Fibroblast of mammary gland (primary cell): ENCODE results near the gene LDLRAD3.

ENCODE experiments used
- DNase-seq: peaks from one replicate; pipeline ENCODE4 v3.0.0-alpha.2; 2010; ENCODE audit warnings: low read depth
- H3K4me3 ChIP-seq: 2 replicates; pipeline ENCODE4 v1.5.1; 2011; ENCODE audit warnings: low read depth, mild to moderate bottlenecking, low read length, moderate library complexity; ENCODE audit not compliant: control insufficient read depth
- TF ChIP-seq, protein P1 (sequence below): conservative IDR thresholded peaks from 2 replicates; pipeline ENCODE4 v1.5.1; 2011; ENCODE audit warnings: low read depth, low read length, inconsistent platforms; ENCODE audit not compliant: control insufficient read depth, insufficient read depth

Gene LDLRAD3

DNA sequence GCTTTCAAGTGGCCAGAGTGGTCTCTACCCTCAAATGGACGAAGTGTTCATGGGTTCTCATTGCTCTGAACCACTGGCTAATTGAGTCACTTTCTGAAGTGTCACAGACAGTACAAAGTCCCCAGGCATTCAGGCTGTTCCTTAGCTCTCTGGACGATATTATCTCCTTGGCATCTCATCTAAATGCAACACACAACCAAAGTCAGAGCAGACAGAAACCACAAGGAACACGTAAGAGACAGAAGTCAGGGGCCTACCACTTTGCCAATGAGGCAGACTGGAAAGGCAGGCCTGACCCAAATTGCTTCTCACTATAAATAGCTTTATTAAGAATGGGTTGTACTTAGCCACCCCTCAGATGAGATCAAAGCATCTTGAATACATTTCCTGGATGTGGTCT, 29.0 kb upstream of the LDLRAD3 start:
- DNase-seq, result no peak
- H3K4me3 ChIP-seq, result no peak overlapping the region
- TF ChIP-seq, protein P1, sequence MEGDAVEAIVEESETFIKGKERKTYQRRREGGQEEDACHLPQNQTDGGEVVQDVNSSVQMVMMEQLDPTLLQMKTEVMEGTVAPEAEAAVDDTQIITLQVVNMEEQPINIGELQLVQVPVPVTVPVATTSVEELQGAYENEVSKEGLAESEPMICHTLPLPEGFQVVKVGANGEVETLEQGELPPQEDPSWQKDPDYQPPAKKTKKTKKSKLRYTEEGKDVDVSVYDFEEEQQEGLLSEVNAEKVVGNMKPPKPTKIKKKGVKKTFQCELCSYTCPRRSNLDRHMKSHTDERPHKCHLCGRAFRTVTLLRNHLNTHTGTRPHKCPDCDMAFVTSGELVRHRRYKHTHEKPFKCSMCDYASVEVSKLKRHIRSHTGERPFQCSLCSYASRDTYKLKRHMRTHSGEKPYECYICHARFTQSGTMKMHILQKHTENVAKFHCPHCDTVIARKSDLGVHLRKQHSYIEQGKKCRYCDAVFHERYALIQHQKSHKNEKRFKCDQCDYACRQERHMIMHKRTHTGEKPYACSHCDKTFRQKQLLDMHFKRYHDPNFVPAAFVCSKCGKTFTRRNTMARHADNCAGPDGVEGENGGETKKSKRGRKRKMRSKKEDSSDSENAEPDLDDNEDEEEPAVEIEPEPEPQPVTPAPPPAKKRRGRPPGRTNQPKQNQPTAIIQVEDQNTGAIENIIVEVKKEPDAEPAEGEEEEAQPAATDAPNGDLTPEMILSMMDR, result no peak

DNA sequence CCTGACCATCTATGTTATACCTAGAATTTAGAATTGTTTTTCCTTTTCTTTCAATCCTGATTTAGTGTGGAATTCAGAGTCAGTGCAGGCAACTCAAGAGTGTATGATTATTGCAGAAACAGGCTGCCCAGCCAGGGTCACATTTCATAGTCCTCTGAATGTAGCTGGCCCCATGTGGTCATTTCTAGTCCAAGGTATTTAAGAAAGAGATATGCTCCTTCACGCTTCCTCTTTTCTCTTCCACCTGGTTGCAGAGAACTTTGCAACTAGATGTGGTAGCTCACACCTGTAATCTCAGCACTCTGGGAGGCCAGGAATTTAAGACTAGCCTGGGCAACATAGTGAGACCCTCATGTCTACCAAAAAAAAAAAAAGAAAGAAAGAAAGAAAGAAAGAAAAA, 27.6 kb upstream of the LDLRAD3 start:
- no peak overlapping the region for H3K4me3 ChIP-seq
- no peak for DNase-seq
- TF ChIP-seq, protein P1, result no peak

DNA sequence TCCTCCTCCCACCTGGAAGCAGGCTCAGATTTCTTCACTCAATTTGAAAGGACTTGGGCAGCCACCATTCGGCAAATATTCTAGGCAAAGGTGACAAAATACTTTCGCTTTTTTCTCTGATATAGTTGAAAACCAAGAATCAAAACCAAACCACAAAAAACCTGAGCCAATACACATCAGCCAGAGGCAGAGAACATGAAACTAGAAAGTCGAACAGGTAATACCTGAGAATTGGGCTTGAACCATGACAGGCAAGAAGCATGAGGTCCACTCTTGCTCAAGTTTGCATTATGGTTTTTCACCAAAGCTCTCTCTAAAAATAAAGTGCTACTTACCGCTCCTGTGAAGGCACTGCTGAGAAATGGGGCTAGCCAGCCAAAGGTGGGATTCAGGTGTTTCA, 26.2 kb upstream of the LDLRAD3 start:
- no peak for DNase-seq
- TF ChIP-seq, protein P1, result no peak

DNA sequence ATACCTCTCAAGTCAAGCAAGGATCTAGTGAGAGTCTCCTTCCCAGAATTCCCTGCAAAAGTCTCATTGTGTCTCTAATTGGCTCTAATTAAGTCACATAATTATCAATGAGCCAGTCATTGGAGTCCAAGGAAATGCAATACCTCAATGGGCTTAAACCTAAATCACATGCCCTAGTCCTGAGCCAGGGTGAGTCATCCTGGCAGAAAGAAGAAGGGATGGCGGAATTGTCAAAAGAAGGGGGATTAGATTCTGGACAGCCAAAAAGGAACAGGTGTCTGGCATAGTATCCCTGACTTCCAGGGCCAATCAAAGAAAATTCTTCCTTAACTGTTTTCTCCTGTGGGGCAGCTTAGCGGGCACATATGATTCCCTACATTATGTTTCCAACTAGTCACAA, 25.1 kb upstream of the LDLRAD3 start:
- TF ChIP-seq, protein P1, result no peak
- H3K4me3 ChIP-seq, result no peak overlapping the region
- no peak for DNase-seq

More for the DNA sequence above, 26.2 kb upstream of the LDLRAD3 start:
- no peak overlapping the region for H3K4me3 ChIP-seq

DNA sequence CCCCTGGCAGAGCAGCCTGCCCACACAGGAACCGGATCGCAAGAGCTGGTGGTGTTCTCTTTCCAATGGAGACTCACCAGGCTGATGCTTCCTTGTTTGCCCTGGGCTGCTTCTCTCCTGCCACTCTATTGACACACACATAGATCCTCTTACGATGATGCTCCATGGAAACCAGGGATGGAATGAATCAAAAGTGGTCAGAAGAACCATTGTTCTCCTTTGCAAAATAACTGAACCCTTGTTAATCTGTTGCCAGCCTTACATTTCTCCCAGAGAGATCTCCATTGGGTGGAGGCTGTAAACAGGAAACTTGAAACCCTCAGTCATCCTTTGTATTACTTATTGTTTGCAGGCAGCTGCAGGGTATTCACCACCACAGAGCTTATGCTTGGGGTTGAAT, 24.6 kb upstream of the LDLRAD3 start:
- DNase-seq, result no peak

DNA sequence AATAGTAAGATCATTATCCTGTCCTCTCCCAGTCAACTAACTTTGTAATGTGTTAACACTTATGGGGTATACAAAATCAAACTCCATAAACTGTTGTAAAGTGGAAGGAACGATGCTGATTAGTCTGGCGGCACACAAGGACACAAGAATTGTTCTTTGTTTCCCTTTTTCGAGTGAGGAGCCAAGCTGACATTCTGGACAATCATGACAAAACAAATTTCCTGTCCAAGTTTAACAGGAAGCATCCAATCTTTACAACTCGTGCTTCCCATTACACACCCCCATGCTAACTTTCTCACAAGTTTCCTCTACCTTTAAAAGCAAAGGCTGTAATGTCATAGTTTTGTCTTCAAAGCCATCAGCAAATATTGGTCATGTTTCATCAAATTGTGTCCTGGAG, 20.4 kb upstream of the LDLRAD3 start:
- H3K4me3 ChIP-seq, result no peak overlapping the region
- TF ChIP-seq, protein P1, result no peak
- no peak for DNase-seq

More for the DNA sequence above, 24.6 kb upstream of the LDLRAD3 start:
- H3K4me3 ChIP-seq, result no peak overlapping the region
- TF ChIP-seq, protein P1, result no peak

DNA sequence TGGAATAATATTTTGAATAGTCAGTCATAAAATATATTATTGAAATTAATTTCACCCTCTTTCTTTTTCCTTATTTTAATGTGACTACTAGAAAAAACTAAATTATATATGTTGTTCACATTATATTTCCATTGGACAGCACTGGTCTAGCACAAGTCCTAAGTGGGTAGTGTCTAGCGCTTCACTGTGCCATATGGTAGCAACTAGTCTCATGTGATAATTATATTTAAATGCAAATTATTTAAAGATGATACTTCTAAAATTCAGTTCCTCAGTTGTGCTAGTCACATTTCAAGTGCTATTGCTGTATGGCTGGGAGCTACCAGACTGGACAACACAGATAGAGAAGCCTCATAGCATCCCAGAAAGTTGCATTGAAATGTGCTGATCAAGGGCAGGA, 19.1 kb upstream of the LDLRAD3 start:
- no peak for DNase-seq
- TF ChIP-seq, protein P1, result no peak
- no peak overlapping the region for H3K4me3 ChIP-seq
